Measurements from ENCODE around the gene OR52E2. TPM values are rescaled to one million over a fixed set of nuclear protein-coding genes. Genes with fewer than 3 reads are reported as not detected.

The OR52E2 gene
- total RNA-seq, 1 donor from 2014 or later = not detected

DNA sequence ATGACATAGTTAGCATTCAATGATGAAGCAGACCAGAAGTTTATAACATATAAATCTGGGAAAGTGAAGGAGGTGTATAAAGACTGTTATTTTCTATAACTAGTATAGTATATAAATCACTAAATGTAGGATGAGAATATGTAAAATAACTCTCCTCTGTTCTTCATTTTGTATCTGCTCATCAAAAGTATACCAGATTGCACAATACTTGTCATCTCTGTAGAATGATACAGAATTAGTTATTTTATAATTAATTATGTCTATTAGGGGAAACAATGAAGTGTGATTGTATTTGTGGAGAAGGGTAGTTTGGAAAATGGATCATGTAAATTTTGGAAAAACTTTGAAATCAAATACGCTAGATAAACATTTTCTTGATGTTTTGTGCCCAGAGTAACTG, 46.4 kb downstream of the OR52E2 start:
- DNase-seq (ENCODE audit: low spot score) = no peak

DNA sequence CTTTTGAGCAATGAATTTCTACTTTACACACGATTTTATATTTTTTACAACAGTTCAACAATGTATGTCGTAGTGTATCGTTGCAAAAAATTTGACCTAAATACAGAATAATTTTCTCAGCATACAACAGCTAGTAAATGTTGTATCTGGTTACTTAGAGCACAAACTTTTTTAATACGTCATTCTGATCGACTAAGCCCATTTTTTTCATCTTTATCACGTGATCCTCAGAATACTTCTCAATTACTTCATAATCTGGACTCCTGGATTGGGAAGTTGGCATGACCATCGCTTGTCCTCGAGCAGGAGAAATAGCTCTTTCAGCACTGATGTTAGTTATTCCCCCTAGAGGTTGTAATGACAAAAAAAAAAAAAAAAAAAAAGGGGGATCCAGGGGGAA, 48.2 kb downstream of the OR52E2 start:
- DNase-seq (ENCODE audit: low spot score) = no peak

Other genes starting within 250 kb of the OR52E2 start
- not detected for gene OR51F2, start 238.3 kb downstream of the OR52E2 start, total RNA-seq
- not detected for gene OR51S1, start 210.4 kb downstream of the OR52E2 start, total RNA-seq
- not detected for gene OR51T1, start 177.7 kb downstream of the OR52E2 start, total RNA-seq
- gene OR51A7, start 155.8 kb downstream of the OR52E2 start, total RNA-seq = not detected
- not detected for gene OR51G2, start 140.3 kb downstream of the OR52E2 start, total RNA-seq
- gene OR51G1, start 135.3 kb downstream of the OR52E2 start, total RNA-seq = not detected
- gene OR51A4, start 112.0 kb downstream of the OR52E2 start, total RNA-seq = not detected
- not detected for gene OR51A2, start 103.9 kb downstream of the OR52E2 start, total RNA-seq
- gene OR51L1, start 64.8 kb downstream of the OR52E2 start, total RNA-seq = not detected
- not detected for gene OR52J3, start 13.1 kb downstream of the OR52E2 start, total RNA-seq
- gene OR52E1, start 9.9 kb upstream of the OR52E2 start, total RNA-seq = not detected
- gene OR52A5, start 78.7 kb upstream of the OR52E2 start, total RNA-seq = not detected
- gene OR52A1, start 95.1 kb upstream of the OR52E2 start, total RNA-seq = not detected
- gene OR51V1, start 141.1 kb upstream of the OR52E2 start, total RNA-seq = not detected
- 346 TPM for gene HBB, start 167.4 kb upstream of the OR52E2 start, total RNA-seq
- 0.80 TPM for gene HBD, start 174.9 kb upstream of the OR52E2 start, total RNA-seq
- gene HBG1, start 190.2 kb upstream of the OR52E2 start, total RNA-seq = not detected
- gene HBG2, start 195.2 kb upstream of the OR52E2 start, total RNA-seq = not detected
- gene HBE1, start 210.3 kb upstream of the OR52E2 start, total RNA-seq = not detected
- gene OR51B4, start 242.3 kb upstream of the OR52E2 start, total RNA-seq = not detected